Occipital lobe (tissue), 2 donors: ENCODE results near the gene FIGNL1. TPM values are rescaled to one million over a fixed set of nuclear protein-coding genes. Genes with fewer than 3 reads are reported as not detected.

ENCODE experiments used
- DNase-seq: peaks from one replicate; lab custom pipeline; 2025; lab: John Stamatoyannopoulos, UW
- total RNA-seq: library from RNA; depleted of rRNA; stranded (reverse); fragments of >200 nt; gene quantifications from one replicate; pipeline ENCODE4 v1.2.3, GENCODE V29; 2014

FIGNL1 gene
- total RNA-seq, 1 donor from 2014 or later = 47.7 TPM

DNA sequence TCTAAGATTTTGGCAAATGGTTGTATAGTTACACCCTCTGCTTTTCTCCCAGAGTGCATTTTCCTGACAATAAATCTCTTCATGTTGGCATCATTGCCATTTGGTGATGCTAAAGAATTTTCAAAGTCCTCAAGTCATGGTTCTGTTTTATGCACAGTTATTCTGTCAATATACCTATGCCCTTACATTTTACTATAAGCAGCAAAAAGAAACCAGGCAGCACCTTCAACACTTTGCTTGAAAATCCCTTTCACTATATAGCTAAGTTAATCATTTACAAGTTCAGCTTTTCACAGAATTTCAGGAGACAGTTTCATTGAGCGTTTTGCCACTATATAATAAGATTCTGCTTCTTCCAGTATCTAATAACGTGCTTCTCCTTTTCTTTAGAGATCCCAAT is 22.6 kb downstream of the FIGNL1 start:
- DNase-seq = no peak

DNA sequence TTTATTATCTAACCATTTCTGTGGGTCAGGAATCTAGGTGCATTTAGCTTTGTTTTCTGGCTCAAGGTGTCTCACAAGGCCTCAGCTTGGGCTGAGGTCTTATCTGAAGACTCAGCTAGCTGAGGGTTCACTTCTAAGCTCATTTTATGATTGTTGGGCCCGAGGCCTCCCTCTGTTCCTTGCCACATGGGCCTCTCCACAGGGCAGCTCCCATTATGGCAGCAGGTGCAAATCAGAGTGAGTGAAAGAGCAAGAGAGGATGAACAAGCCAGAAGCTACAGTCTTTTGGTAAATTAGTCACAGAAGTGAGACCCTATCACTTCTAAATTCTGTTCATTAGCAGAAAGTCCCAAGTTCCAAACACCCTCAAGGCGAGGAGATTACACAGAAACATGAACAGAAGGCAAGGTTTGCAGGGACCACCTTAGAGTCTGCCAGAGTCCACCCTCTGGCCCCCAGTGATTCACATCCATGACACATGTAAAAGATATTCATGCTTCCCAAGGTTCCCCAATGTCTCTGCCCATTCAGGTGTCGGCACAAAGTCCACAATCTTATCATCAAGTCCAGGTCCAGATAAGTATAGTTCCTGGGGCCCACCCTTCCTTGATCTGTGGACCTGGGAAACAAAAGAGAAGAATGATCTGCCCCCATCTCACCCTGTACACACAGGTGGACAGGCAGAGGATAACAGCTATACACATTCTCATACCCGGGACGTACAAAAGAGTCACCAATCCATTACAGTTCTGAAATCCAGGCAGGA is 23.7 kb downstream of the FIGNL1 start:
- no peak for DNase-seq

DNA sequence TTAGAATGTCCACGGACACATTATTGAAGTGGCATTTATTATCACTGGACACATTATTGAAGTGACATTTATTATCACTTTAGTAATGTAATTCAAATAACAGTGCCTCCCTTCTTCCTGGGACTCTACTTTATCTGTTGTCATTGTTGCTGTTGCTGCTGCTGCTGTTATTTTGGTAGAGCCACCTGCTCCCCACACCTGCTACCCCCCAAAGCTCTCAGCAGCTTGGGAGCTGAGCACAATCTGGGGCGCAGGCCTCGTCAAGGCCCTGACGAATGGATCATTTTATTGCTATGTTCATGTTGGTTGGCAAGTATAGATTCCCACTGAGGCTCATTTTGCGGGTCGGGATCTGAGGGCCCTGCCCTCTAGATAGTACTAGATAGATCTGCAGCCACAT is 24.8 kb downstream of the FIGNL1 start:
- no peak for DNase-seq

DNA sequence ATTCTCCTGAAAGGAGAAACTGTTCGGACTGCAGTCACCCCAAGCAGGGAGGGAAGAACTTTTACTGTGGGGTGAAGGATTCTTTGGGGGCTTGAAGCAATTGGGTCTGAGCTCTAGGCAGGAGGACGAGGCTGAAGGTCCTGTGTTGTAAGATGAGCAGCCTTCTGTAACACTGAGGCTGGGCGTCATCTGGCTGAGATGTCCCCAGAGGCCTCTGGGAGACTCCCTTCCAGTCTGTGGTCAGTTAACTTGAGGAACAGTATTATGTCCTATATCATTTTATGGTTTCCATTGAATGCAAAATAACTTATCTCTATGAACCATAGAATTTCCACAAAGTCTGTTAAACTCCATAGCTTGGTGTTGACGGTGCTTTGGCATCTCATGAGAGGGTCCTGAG is 26.3 kb downstream of the FIGNL1 start:
- DNase-seq = no peak

DNA sequence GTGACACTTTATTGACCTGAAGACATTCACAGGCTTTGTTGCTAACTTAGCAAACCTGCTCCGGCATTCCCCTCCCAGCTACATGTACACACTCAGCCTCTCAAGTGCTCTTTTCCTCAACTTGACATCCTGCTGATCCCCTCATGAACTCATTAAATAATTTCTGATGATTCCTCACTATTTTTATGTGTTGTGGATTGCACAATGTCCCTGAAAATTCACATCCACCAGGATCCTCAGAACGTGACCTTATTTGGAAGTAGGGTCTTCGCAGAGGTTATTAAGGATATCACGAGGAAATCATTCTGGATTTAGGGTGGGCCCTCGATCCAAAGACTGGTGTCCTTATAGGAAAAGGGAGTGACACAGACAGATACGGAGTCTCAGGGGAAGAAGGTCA is 27.3 kb downstream of the FIGNL1 start:
- DNase-seq = no peak

DNA sequence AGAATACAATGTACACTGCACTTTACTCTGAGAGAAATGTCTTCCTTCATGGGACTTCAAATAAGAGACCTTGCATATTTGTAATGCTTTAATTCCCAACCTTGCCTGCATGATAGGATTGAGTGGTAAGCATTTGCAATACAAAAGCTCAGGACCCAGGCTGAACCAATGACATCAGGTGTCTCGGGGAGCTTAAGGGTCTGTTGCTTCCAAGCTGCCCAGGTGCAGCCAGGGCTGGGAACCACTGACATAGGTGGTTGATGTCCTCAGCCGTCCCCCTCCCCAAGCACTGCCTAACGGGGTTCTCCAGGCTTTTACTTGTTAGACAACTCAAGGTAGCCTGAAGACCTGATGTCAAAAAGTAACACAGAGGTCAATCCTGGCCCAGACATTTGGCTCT is 29.1 kb downstream of the FIGNL1 start:
- DNase-seq = no peak

DNA sequence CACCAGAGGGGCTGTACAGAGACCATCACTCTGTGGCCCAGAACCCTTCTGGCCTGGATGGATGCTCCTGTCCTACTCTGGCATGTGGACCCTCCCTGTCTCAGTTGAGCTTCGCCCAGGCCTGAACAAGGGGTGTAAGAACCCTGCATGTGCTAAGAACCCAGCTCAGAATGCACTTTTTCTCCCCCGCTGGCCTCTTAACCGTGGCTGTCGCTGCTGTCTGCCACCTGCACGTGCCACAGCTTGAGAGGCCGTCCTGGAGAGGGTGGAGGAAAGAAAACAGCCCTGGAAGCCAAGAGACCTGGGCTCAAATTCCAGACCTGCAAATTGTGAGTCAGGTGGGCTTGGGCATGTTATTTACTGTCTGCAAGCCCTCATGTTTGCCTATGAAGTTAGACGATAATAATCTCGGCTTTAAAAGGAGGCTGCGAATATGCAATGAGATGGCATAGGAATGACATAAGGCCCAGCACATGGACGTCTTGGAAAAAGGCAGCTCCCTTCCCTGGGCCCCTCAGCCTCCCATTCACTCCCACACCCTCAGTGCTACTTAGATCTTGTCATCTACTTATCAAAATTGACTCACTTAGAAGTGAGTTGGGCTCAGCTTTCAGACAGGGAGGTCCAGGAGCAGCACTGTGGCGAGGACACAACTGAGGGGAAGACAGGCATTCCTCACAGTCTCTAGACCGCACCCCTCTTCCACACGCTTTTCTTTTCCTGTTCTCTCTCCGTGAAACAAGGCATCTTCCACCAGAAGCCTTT is 31.4 kb downstream of the FIGNL1 start:
- no peak for DNase-seq

DNA sequence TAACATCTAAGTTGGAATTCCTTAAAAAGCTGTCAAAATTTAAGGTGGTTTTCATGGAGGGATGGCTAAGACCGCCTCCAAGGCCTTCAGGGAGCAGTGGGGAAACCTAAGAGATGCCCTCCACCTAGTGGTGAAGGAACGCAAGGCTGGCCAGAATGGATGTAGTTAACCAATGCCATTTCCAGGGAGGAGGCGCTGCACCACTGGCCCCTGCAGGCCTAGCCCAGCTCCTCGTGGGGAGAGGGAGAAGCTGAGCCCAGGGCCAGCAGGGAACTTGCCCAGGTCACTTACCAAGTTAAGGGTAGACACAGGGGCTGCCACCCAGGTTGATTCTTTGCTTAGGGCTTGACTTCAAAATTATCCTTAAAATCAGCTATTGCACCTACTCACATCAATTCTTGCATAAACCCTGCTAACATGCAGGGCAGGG is 32.0 kb downstream of the FIGNL1 start:
- DNase-seq = peak; percentile 44

DNA sequence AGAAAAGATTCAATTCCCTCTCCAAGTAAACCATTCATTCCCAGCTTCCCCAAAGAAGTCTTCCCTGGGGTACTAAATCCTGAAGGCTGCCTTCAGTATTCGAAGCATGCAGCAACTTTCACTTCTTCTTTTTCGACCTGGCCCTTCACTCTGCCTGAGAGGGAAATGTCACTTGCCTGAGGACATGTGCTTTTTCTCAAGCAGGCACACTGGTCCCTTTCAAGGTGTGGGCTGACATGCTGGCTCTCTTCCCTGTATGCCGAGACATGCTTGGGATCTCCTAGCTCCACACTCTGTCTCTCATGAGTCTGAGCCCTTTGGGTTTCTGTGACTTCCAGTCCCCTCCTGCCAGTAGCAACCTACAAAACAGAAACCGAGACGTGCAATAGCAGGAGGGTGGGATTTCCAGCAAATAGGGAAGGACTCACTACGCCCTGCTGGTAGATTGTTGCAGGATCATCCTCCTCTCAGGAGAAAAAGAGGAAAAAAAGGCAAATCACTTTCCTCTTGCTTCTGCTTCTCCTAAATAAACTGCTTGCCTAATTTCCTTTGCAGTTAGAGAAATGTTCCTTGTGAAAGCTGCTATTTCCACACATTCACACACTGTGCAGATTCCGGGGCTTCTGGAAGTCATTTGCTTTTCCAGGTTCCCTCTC is 33.5 kb downstream of the FIGNL1 start:
- DNase-seq = no peak

DNA sequence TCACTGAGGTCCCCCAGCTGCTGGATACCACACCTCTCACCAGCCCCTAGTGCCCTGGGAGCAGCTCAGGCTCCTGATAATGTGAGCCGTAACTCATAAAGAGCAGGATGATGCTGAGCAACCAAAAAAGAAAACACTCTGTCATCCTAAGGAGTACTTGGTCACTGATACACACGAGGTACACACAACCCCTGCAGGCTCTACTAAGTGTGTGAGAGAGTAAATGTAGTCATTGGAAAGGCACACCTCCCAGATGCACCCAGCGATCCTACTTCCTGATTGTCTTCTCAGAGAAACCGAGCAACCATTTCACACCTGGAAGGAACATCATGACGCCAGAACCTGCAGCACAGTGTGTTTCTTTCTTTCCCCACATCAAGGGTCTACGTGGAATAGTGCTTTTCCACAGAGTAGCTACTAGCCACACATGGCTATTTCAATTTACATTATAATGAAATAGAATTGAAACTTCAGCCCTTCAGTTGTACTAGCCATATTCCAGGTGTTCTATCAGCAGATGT is 34.2 kb downstream of the FIGNL1 start:
- DNase-seq = no peak

DNA sequence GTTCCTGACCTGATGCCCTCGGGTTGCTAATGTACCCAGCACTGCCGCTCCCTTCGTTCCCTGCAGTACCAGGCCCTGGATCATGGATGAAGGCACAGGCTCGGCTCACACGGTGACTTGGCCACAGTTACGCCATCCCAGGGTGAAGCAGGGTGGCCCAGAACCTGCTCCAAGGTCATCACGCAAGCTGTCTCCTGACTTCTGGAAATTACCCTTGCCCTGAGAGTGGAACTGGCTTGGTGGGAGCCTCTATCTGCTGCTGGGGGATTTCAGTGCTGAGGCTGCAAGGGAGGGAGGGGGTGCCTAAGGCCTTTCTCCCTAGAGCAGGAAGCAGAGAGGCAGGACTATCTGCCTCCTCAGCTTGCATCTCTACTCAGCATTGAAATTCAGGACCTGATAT is 36.6 kb downstream of the FIGNL1 start:
- no peak for DNase-seq

DNA sequence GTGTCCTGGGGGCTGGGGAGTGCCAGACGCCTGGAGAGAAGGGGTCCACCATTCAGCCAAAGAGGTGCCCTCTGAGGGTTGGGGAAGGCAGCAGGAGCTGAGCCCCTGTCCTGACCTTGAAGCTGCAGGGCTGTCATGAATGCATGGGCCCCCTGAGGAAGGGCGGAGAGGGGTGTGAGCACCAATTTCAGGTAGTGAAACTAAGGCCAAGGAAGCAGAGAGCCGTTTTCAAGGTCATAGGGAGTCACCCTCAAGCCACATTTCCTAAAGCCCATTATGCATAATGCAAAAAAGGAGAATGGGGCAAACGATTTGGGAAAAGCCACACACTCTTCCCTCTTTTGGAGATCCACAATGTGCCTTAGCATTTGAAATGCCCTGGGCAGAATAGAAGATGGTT is 37.2 kb downstream of the FIGNL1 start:
- DNase-seq = no peak

DNA sequence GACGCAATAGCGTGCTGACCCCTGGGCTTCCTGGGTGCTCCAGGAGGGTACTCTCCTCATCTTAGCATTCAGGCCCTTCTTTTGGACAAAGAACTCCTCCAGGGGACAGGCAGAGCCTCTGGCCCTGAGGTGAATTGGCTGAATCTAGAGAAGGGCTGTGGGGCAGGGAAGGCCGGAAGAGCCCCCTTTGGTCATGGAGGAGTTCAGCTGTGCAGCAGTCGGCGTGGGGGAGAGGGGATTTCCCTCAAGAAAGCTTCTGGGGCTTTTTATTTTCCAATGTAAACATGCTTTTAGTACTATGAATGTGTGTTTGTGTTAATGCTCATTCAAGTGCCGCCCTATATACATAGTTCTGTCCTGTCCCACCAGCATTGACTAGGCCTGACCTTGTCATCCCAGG is 38.8 kb downstream of the FIGNL1 start:
- no peak for DNase-seq

DNA sequence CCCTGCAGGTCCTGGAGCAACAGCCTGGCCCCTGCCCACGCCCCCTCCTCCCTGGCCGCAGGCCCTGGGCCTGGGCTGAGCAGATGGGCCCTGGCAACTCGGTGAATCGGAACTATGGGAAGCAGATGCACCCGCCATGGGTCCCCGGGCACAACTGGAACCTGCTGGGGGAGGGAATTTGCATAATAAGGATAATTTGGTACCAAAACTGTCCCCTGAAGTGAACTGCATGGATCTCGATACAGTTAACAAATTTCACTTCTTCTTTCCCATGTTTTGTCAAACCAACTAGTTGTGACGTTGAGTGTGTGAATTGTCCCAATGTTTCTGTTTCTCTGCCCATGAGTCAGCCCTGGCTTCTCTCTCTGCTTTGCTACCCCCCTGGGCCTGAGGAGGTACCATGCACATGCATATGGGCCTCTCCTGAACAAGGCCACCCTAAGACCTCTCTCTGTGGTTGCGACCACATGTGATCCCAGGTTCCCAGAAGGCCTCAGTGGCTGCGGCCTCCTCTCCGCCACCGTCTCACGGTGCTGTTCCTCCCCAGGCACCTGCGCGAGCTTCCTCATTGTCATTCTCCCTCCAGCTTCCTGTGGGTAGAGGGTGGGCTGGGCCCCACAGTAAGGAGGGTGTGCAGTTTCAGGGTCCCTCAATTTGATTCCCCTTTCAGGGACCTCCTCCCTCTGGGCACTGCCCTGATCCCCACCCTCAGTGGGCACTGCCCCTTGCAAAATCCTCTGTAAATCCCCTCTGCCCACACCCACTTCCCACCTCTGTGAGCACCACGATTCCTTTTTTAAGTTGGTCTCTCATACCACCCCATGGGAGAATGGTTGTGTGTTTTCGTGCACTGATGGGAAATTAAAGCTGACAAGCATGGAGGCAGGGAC is 40.0 kb downstream of the FIGNL1 start:
- no peak for DNase-seq

DNA sequence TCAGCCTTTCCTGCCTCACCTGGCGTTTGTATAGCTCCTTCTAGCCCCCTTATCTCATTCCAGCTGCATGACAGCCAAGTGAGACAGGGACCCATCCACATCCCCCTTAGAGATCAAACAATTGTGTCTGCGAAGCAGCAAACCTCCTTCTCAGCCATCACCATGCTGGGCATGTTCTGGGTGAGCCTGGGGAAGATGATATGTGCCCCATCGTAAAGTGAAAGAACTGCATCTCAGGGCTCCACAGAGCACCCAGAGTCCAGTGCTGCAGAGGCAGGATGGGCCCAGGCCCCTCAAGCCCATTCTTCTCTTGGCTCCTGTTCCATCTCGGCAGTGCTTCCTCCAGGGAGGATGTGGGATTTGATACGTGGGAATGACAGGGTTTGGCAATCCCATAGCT is 43.2 kb downstream of the FIGNL1 start:
- DNase-seq = no peak

DNA sequence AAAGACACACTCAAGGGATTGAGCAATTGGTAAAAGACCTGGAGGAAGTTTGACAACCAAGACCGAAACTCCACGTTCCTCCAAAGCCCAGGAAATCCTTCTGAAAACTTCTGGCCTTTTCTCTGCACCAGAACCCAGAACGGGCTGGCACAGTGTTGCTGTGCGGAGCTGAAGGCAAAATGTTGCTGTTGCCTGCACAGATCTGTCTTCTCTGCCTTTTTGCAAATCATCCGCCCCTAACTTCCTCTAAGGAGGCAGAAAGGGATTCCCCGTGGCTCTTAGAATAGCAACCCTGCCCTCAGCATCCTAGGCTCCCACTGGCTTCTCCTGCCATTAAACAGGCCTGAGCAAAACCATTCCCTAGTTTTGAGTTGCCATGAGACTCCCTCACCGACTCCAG is 44.9 kb downstream of the FIGNL1 start:
- DNase-seq = no peak

DNA sequence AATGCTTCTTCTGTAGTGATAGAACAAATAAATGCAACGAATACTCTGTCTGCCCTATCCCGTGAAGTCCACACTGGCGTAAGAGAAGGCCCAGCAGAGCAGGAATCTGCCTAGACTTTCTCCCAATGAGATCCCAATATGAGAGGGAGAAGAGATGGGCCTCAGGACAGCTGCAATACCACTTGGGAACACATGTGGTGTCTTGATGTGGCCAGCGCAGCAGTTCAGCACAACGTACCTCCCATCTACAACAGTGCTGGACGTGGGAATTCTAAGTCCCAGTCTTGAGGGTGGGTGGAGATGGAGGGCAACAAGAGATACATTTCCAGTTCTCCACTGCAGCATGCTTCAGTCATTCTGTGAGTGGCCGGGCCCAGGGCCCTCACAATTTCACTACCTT is 45.8 kb downstream of the FIGNL1 start:
- DNase-seq = no peak

DNA sequence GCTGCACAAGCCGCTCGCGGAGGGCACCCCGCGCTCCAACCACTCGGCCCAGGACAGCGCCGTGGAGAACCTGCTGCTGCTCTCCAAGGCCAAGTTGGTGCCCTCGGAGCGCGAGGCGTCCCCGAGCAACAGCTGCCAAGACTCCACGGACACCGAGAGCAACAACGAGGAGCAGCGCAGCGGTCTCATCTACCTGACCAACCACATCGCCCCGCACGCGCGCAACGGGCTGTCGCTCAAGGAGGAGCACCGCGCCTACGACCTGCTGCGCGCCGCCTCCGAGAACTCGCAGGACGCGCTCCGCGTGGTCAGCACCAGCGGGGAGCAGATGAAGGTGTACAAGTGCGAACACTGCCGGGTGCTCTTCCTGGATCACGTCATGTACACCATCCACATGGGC is 50.0 kb downstream of the FIGNL1 start:
- no peak for DNase-seq

DNA sequence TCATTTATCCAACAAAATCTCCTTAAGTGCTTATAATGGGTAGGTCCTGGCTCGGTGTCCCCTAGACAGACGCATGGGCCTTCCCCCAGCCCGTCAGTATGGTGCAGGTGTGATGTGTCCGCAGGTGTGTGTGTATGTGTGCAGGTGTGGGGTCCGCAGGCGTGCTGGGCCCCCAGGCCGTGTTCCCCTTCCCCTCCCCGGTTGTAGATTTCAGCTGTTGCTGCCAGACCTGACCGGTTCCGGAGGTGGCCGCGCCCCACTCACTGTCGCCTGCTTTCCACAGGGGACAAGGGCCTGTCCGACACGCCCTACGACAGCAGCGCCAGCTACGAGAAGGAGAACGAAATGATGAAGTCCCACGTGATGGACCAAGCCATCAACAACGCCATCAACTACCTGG is 50.5 kb downstream of the FIGNL1 start:
- no peak for DNase-seq

DNA sequence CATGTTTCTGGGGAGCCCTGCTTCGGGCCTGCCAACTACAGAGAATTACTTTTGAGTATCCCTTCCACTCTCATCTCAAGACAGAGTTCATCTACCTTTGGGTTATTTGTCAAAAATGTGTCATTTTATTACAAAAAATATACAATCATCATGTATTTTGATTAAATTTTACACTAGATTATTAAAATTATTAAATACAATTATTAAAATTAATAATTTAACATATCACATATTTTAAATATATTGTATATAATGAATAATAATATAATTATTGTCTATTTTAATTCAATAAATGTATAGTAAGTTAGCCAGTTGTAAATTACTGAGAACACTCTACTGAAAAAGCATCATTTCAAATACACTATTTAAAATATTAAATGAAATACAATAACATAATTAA is 50.9 kb downstream of the FIGNL1 start:
- DNase-seq = no peak

DNA sequence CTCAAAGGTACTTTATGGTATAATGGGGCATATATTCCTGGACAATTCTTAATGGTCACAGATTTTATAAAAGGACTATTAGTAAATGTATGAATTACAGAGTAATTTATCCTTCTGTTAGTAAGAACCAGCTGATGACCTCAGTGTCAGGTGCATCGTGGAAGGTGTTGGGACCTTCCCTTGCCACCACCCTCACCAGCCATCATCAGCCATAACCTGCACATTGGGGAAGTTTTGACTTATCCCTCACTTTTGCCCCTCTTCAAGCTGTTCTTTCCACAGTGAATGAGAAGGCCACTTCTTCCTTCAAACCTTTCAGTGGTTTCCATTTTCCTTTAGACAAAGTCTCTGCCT is 52.2 kb downstream of the FIGNL1 start:
- no peak for DNase-seq
